CMK (cell line): ENCODE data around the gene NR1D2.
"Not testable (repeated sequence)": the region's sequence is repeated elsewhere in the genome, so short reads cannot be mapped to it uniquely, and the experiment has no call there.

ENCODE experiments used
- DNase-seq: peaks from one replicate; pipeline ENCODE4 v3.0.0-alpha.2; 2010; ENCODE audit warnings: low read depth

Gene NR1D2

GRCh38 chr3:24005669-24006068 lies 60.6 kb downstream of the NR1D2 start:
- DNase-seq, result no peak

DNA sequence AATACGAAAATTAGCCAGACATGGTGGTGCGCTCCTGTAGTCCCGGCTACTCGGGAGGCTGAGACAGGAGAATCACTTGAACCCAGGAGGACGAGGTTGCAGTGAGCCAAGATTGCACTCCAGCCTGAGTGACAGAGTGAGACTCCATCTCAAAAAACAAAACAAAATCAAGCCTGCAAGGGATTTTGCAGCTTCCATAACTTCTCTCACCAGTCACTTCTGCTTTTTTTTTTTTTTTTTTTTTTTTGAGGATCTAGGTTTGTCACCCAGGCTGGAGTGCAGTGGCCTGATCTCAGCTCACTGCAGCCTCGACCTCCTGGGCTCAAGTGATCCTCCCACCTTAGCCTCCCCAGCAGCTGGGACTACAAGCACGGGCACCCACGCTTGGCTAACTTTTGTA lies 65.7 kb downstream of the NR1D2 start:
- not testable (repeated sequence) for DNase-seq

DNA sequence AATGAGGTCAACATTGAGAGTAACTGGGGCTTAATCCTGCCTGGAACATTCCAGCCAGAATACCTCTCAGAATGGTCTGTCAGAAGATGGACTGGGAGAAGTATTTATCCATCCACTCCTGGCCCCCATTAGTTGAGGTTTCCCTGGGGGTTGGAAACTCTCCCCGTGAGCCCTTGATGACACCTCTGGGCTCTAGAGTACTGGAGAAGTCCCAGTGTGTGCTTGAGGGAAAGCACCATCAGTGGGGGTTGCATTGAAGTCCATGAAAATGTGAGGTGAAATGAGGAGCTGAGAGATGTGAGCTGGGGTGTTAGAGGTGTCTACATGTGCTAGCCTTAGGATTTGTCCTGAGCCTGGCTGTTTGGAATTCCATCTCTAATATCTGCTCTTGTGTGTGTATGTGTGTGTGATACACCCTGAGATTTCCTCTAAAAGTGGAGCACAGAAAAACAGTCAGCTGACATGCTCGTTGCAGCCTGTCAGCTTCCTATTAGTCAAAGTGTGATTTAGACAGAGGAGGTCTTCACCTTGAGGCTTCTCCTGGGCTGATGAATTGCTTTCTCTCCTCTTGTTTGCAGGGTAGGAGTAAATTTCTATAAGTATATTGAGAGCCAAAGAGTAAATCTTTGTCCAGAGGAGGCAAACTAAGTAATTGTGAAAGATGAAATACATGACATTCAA lies 67.6 kb downstream of the NR1D2 start:
- no peak for DNase-seq

DNA sequence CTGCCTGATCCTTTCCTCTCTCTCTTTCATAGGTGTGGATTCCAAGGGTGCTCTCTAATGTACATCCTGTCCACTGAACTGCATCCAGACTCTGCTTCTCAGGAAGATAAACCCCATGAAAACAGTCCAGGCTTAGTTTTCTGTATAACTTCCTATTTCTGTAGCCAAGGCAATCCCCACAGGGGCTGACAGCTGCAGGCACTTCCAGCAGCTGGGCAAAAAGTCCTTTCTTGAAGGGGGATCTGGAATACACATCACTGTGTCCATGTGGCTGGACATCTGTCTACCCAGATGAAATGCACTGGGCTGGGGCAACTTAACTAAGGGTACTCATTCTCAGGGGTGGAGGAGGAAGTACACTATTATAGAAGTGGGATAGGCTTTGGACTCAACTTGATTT lies 72.2 kb downstream of the NR1D2 start:
- DNase-seq, result no peak

- no peak for DNase-seq
Observed at GRCh38 chr3:24018784-24019570, 73.9 kb downstream of the NR1D2 start.

DNA sequence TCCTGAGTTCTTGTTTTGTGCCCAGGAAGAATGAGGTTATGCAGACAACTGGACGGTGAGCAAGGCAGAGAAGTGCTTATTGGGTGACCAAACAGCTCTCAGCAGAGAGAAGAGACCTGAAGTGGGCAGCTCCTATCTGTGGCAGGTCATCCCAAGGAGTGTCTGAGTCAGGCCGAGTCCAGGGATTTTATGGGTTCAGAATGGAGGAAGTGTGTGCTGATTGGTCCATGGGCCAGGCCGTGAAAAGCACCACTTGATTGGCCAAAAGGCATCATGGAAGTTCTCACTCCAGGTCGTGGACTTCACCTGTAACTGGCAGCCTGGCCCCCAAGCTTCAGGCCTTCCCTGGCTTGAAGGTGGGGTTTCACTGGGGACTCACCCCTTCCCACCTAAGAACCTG lies 74.5 kb downstream of the NR1D2 start:
- no peak for DNase-seq

DNA sequence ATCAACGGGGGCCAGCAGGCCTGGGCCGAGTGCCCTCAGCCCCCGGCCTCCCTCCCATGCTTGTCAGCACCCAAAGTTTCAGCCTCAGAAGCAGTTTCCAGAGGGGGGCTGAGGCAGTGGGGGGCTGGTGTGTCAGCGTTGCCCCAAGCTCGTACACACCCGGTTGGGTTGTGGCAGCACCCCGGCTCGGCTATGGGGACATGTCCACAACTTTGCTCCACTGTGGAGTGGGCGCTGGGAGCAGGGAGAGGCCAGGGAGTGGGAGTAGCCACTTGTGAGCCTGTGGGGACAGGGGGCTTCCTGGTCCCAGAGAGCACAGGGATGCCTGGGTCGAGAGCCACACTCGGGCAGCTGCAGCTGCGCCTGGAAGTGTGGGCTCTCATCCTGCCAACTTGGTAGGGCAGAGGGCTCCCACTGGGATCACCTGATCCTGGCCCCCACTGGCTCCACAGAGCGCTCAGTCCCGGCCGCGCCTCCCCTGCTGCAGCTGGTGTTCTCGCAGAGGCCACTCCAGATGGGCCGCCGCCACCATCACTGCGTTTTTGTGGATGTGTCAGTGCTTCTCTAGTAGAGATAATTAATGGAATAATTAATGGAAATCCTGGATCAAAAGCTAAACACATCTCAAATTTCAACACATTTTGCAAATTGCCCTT lies 75.1 kb downstream of the NR1D2 start:
- no peak for DNase-seq

DNA sequence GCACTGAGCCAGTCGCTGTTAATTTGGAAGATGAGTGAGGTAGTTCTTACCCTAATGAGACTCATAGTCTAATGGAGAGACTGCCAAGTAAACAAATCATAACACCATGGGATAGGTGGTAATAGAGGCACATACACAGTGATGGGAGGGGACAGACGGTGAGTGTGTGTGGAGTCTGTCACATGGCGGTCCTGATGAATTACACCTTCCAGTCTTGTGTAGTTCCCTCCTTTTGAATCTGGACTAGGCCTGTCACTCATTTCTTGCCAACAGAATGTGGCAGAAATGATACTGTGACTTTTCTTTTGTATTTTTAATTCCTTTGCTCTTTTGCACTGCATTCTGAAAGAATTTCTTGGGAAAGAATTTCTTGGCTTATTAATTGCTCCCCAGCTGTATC lies 78.1 kb downstream of the NR1D2 start:
- no peak for DNase-seq

DNA sequence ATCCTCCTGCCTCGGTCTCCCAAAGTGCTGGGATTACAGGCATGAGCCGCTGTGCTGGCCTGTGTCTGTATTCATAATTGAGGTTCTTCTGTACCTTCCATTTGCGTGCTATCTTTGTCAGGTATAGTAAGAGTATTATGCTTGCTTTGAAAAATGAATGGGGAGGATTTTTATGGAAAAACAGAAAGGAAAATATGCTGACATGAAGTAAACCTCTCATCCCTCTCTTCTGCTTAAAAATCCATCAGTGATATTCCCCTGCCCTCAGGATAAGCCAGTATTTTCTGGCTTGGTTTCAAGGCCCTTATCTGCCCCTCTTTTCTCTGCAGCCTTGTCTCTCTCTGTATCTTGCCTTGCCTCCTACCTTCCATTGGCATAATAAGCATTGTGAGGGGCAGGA lies 80.7 kb downstream of the NR1D2 start:
- DNase-seq, result no peak

DNA sequence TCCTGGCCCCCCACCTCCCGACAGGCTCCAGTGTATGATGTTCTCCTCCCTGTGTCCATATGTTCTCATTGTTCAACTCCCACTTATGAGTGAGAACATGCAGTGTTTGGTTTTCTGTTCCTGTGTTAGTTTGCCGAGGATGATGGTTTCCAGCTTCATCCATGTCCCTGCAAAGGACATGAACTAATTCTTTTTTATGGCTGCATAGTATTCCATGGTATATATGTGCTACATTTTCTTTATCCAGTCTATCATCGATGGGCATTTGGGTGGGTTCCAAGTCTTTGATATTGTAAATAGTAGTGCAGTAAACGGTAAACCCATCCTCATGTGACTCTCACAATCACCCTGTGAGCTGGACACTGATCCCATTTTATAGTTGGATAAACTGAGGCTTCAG lies 81.6 kb downstream of the NR1D2 start:
- not testable (repeated sequence) for DNase-seq

DNA sequence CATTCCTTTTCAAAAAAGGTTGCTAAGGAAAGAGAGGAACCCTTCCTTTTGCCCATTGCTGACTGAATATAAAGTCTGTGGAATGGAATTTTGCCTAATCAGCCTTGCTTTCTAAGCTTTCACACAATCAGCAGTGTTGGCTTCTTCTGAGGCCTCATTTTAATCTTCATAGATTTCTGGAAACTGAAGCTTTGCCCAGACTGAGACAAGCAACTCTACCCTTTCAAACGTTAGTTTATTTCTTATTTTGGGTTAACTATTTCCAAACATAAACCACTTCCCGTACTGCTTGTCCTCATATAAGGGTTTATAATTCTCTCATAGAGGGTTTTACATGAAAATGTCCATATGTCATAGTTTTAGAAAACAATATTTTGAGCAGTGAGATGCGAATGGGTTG lies 82.9 kb downstream of the NR1D2 start:
- DNase-seq, result no peak
